B cell (primary cell): ENCODE results near the gene TRIM15. TPM values are rescaled to one million over a fixed set of nuclear protein-coding genes. Genes with fewer than 3 reads are reported as not detected.
"Not testable (repeated sequence)": the region's sequence is repeated elsewhere in the genome, so short reads cannot be mapped to it uniquely, and the experiment has no call there.

ENCODE experiments used
- ATAC-seq: fragments of 200-7000 bp; cut with Tn5 transposase; one replicate; pipeline ENCODE4 v1.10.0; 2021; ENCODE audit warnings: low read depth, mild to moderate bottlenecking, moderate number of reproducible peaks, moderate library complexity
- CTCF ChIA-PET: fragments of 350-600 bp; sonication (Branson Sonifier 250); formaldehyde crosslinking; loops from one replicate; lab custom pipeline; 2021; ENCODE audit warnings: antibody characterized with exemption, inconsistent platforms; lab: Charles Lee
- POLR2A ChIA-PET: fragments of 350-600 bp; sonication (Branson Sonifier 250); formaldehyde crosslinking; loops from one replicate; lab custom pipeline; 2021; ENCODE audit warnings: antibody characterized with exemption; lab: Charles Lee
- DNase-seq: peaks from one replicate; pipeline ENCODE4 v3.0.0; 2013
- H2AFZ ChIP-seq: 2 replicates; pipeline ENCODE4 v1.6.1; 2012; ENCODE audit warnings: mild to moderate bottlenecking, low read depth, low read length; ENCODE audit not compliant: insufficient read depth, poor library complexity, severe bottlenecking
- H3K27ac ChIP-seq, 2 donors: 1 replicate in 1 of 2; 2 replicates in 1 of 2; pipeline ENCODE4 v1.5.1; 2012 to 2013; ENCODE audit warnings: low read length in 2 of 2, mild to moderate bottlenecking in 2 of 2, moderate library complexity in 1 of 2
- H3K27me3 ChIP-seq, 4 experiments: fragments of 200-600 bp in 1 of 4; sonication (generic) in 1 of 4; replicated peaks in 1 of 4; 1 replicate in 2 of 4; 2 replicates in 2 of 4; pipeline versions ENCODE4 v1.6.1 to v1.7.0; 2013 to 2016; ENCODE audit warnings: low read length in 3 of 4, mild to moderate bottlenecking in 2 of 4, mixed read lengths in 1 of 4, moderate library complexity in 1 of 4; ENCODE audit not compliant: insufficient read depth in 4 of 4, control insufficient read depth in 3 of 4; ENCODE audit errors: control extremely low read depth in 1 of 4
- H3K36me3 ChIP-seq, 2 experiments: replicated peaks in 1 of 2; 1 replicate in 1 of 2; 2 replicates in 1 of 2; pipeline versions ENCODE4 v1.6.1 to v1.7.1; 2013; ENCODE audit warnings: low read length in 1 of 2; ENCODE audit not compliant: insufficient read depth in 2 of 2, control insufficient read depth in 1 of 2; ENCODE audit errors: control extremely low read depth in 1 of 2, extremely low read depth in 1 of 2
- H3K4me1 ChIP-seq, 2 donors: fragments of 200-600 bp in 1 of 2; sonication (generic) in 1 of 2; 1 replicate in 1 of 2; 2 replicates in 1 of 2; pipeline versions ENCODE4 v1.5.1 to v1.6.1; 2013 to 2017; ENCODE audit warnings: low read length in 2 of 2; ENCODE audit not compliant: control insufficient read depth in 2 of 2, insufficient read depth in 2 of 2
- H3K4me2 ChIP-seq: replicated peaks from 2 replicates; pipeline ENCODE3; 2012; ENCODE audit warnings: mild to moderate bottlenecking, low read depth, low read length; ENCODE audit not compliant: poor library complexity, severe bottlenecking
- H3K4me3 ChIP-seq, 5 experiments: fragments of 200-600 bp in 1 of 5; sonication (generic) in 1 of 5; 1 replicate in 3 of 5; 2 replicates in 2 of 5; pipeline versions ENCODE4 v1.5.1 to v1.7.0; 2011 to 2016; ENCODE audit warnings: low read length in 4 of 5, mild to moderate bottlenecking in 4 of 5, low read depth in 2 of 5, control low read depth in 1 of 5, moderate library complexity in 1 of 5; ENCODE audit not compliant: insufficient read depth in 1 of 5; ENCODE audit errors: control extremely low read depth in 1 of 5, extremely low read depth in 1 of 5
- H3K79me2 ChIP-seq: fragments of 200-600 bp; sonication (generic); one replicate; pipeline ENCODE4 v1.6.0; 2016; ENCODE audit warnings: low read length; ENCODE audit not compliant: control insufficient read depth, insufficient read depth
- H3K9ac ChIP-seq: fragments of 200-600 bp; sonication (generic); 2 replicates; pipeline ENCODE4 v1.6.1; 2017; ENCODE audit warnings: mild to moderate bottlenecking, low read length, moderate library complexity
- H3K9me3 ChIP-seq, 3 donors: one replicate each; pipeline versions ENCODE4 v1.6.1 to v1.7.1; 2013; ENCODE audit warnings: low read length in 2 of 3; ENCODE audit not compliant: control insufficient read depth in 2 of 3, insufficient read depth in 1 of 3; ENCODE audit errors: control extremely low read depth in 1 of 3
- H4K20me1 ChIP-seq: 2 replicates; pipeline ENCODE4 v1.6.0; 2012; ENCODE audit warnings: mild to moderate bottlenecking, low read length; ENCODE audit not compliant: insufficient read depth, control insufficient read depth, poor library complexity, severe bottlenecking
- H3K27ac Mint-ChIP-seq: one replicate; pipeline ENCODE4 v1.8.0; 2021; ENCODE audit warnings: mixed read lengths
- H3K27me3 Mint-ChIP-seq: one replicate; pipeline ENCODE4 v1.8.0; 2021; ENCODE audit warnings: mixed read lengths
- H3K4me1 Mint-ChIP-seq: one replicate; pipeline ENCODE4 v1.8.0; 2021; ENCODE audit warnings: mixed read lengths
- H3K4me3 Mint-ChIP-seq: one replicate; pipeline ENCODE4 v1.8.0; 2021; ENCODE audit warnings: mixed read lengths
- H3K9me3 Mint-ChIP-seq: one replicate; pipeline ENCODE4 v1.8.0; 2022; ENCODE audit warnings: mixed read lengths; ENCODE audit not compliant: insufficient read depth
- EZH2 ChIP-seq: IDR thresholded peaks from 2 replicates; pipeline ENCODE4 v1.6.1; 2012; ENCODE audit warnings: borderline replicate concordance, low read depth, mild to moderate bottlenecking, moderate library complexity, low read length; ENCODE audit not compliant: insufficient read depth, poor library complexity, severe bottlenecking
- WGBS: methylation state at CpG from one replicate; pipeline ENCODE4 v1.1.5; 2013; ENCODE audit warnings: missing lambda C conversion rate; ENCODE audit not compliant: insufficient coverage; 5-methylcytosine and 5-hydroxymethylcytosine counted together
- intact Hi-C: fragments of 100-400 bp; cut with micrococcal nuclease; formaldehyde crosslinking; loops from one replicate; pipeline ENCODE4 v1.10.0; 2022
- polyA plus RNA-seq: library from polyadenylated mRNA; depleted of rRNA; stranded (reverse); fragments of >200 nt; gene quantifications from 2 replicates; pipeline ENCODE4 v1.2.3, GENCODE V29; 2012
- total RNA-seq, 2 donors: library from RNA; stranded (reverse); fragments of 120-200 nt in 1 of 2; gene quantifications; 1 replicate in 1 of 2; 2 replicates in 1 of 2; pipeline versions ENCODE4 v1.2.3 to v1.2.4, GENCODE V29; 2013 to 2022
- TF ChIP-seq, protein P1 (sequence below): fragments of 200-600 bp; IDR thresholded peaks from one replicate; pipeline ENCODE4 v1.8.0; 2022; ENCODE audit warnings: antibody characterized with exemption, mild to moderate bottlenecking

Gene TRIM15
- total and polyA plus RNA-seq, 2 donors (not counting 1 experiment from before 2014, with no cell fraction given): not detected

- Histone ChIP-seq H3K4me3 (no peak within 1 kb of the TSS), H3K9me3 (no peaks in the 10 kb centered on the region), H3K9ac (no peak within 1 kb of the TSS), H3K4me1 (peaks cover 2% of the 10 kb centered on the region in 2 donors), H3K36me3 (no peaks in the 10 kb centered on the region), H3K4me2 (no peak within 1 kb of the TSS), H4K20me1 (no peaks in the 10 kb centered on the region), H3K79me2 (no peaks in the 10 kb centered on the region), H3K27me3 (peaks cover 0 to 32% (median 24%) of the 10 kb centered on the region in 4 experiments), H3K27ac (no peak within 1 kb of the TSS), H2AFZ (no peak within 1 kb of the TSS)
- intact Hi-C loops: loop anchor here (10.0 kb wide), 1 partner anchor 121 kb away; no protein-coding TSS in a partner anchor
- Mint-ChIP-seq H3K27ac (no peak within 1 kb of the TSS), H3K9me3 (no peaks in the 10 kb centered on the region), H3K27me3 (peaks cover 50% of the 10 kb centered on the region), H3K4me3 (no peak within 1 kb of the TSS), H3K4me1 (peaks cover 3% of the 10 kb centered on the region)
- ATAC-seq (no peak), DNase-seq (no peak)
- no peak for TF ChIP-seq EZH2
- TF ChIP-seq, protein P1, sequence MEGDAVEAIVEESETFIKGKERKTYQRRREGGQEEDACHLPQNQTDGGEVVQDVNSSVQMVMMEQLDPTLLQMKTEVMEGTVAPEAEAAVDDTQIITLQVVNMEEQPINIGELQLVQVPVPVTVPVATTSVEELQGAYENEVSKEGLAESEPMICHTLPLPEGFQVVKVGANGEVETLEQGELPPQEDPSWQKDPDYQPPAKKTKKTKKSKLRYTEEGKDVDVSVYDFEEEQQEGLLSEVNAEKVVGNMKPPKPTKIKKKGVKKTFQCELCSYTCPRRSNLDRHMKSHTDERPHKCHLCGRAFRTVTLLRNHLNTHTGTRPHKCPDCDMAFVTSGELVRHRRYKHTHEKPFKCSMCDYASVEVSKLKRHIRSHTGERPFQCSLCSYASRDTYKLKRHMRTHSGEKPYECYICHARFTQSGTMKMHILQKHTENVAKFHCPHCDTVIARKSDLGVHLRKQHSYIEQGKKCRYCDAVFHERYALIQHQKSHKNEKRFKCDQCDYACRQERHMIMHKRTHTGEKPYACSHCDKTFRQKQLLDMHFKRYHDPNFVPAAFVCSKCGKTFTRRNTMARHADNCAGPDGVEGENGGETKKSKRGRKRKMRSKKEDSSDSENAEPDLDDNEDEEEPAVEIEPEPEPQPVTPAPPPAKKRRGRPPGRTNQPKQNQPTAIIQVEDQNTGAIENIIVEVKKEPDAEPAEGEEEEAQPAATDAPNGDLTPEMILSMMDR: no peak
- CTCF ChIA-PET: interaction anchor here (0.7 to 1.5 kb wide), 2 partner anchors 31 to 33 kb away, joined by 3 to 6 read pairs; no protein-coding TSS in a partner anchor
- POLR2A ChIA-PET: no interaction called here
- no CpG with 5 or more reads among the region's 4 CpGs for WGBS
Observed at GRCh38 chr6:30135757-30136156, 27.6 kb upstream of the TRIM15 start, which contains the start of gene TRIM40. Gene TRIM40, plus strand, starts transcription at chr6:30136140. Its CDS starts 897 bp downstream, at chr6:30137037.

- CTCF ChIA-PET: interaction anchor here (1.5 kb wide), 1 partner anchor 34 kb away, joined by 6 read pairs; no protein-coding TSS in a partner anchor
- H3K27me3 ChIP-seq: peaks cover 0 to 25% (median 17%) of the 10 kb centered on the region in 4 experiments
- no peak overlapping the region for H3K9ac ChIP-seq
- WGBS: 60% methylated on average over 10 of the region's 11 CpGs
- peaks cover 44% of the 10 kb centered on the region for H3K27me3 Mint-ChIP-seq
- ATAC-seq (no peak), DNase-seq (no peak)
- H3K27ac ChIP-seq: no peak overlapping the region
- no peaks in the 10 kb centered on the region for H3K9me3 Mint-ChIP-seq
- H3K36me3 ChIP-seq: no peaks in the 10 kb centered on the region
- no peaks in the 10 kb centered on the region for H3K4me1 Mint-ChIP-seq
- TF ChIP-seq EZH2: no peak
- TF ChIP-seq, protein P1: no peak
- no peaks in the 10 kb centered on the region for H3K79me2 ChIP-seq
- POLR2A ChIA-PET: no interaction called here
- H3K4me1 ChIP-seq: no peaks in the 10 kb centered on the region
- no peak overlapping the region for H3K4me2 ChIP-seq
- H3K4me3 ChIP-seq: no peak overlapping the region
- H4K20me1 ChIP-seq: no peaks in the 10 kb centered on the region
- H2AFZ ChIP-seq: no peak overlapping the region
- no peaks in the 10 kb centered on the region for H3K9me3 ChIP-seq
- no peak overlapping the region for H3K4me3 Mint-ChIP-seq
- no peak overlapping the region for H3K27ac Mint-ChIP-seq
- intact Hi-C loops: loop anchor here (10.0 kb wide), 1 partner anchor 122 kb away; no protein-coding TSS in a partner anchor
Observed at GRCh38 chr6:30136570-30137286, 26.6 kb upstream of the TRIM15 start.

- H3K4me1 ChIP-seq, H4K20me1 ChIP-seq, H3K4me1 Mint-ChIP-seq, H3K27ac ChIP-seq, H3K9ac ChIP-seq, DNase-seq, H3K27ac Mint-ChIP-seq, H3K4me3 ChIP-seq, H3K9me3 Mint-ChIP-seq, H3K9me3 ChIP-seq, H3K4me3 Mint-ChIP-seq, POLR2A ChIA-PET, H3K4me2 ChIP-seq, H3K36me3 ChIP-seq, intact Hi-C loops, H3K79me2 ChIP-seq, ATAC-seq, H2AFZ ChIP-seq: not testable (repeated sequence)
- peaks cover 0 to 21% (median 12%) of the 10 kb centered on the region in 4 experiments for H3K27me3 ChIP-seq
- H3K27me3 Mint-ChIP-seq: peaks cover 47% of the 10 kb centered on the region
- CTCF ChIA-PET: interaction anchor here (1.7 kb wide), 1 partner anchor 9 kb away, joined by 6 read pairs; no protein-coding TSS in a partner anchor
- 82% methylated on average over 3 of the region's 8 CpGs for WGBS
Observed at GRCh38 chr6:30140240-30140639, 23.1 kb upstream of the TRIM15 start.
